HepG2 (cell line): ENCODE data around the gene CFAP73.

Experiments
- BHLHE40 ChIP-seq: IDR thresholded peaks from 2 replicates; pipeline ENCODE4 v1.6.1; 2011; ENCODE audit warnings: low read length, improper control_type of control experiment
- CTCF ChIP-seq: sonication (generic); formaldehyde crosslinking; IDR thresholded peaks from 2 replicates; pipeline ENCODE4 v1.5.0; 2020; ENCODE audit warnings: mild to moderate bottlenecking, missing genetic modification reagents, moderate library complexity
- GPBP1L1 ChIP-seq: sonication (generic); formaldehyde crosslinking; IDR thresholded peaks from 2 replicates; pipeline ENCODE4 v1.5.0; 2020; ENCODE audit warnings: mild to moderate bottlenecking, missing genetic modification reagents
- KLF12 ChIP-seq: sonication (generic); formaldehyde crosslinking; IDR thresholded peaks from 2 replicates; pipeline ENCODE4 v1.4.0; 2020; ENCODE audit warnings: missing genetic modification reagents, borderline replicate concordance
- KLF15 ChIP-seq: sonication (generic); formaldehyde crosslinking; IDR thresholded peaks from 2 replicates; pipeline ENCODE4 v1.8.1; 2023; ENCODE audit warnings: borderline replicate concordance, mild to moderate bottlenecking, inconsistent platforms, missing genetic modification reagents, mixed read lengths
- MBNL3 ChIP-seq: fragments of 250-450 bp; sonication (Bioruptor Pico); conservative IDR thresholded peaks from 2 replicates; pipeline ENCODE4 v1.8.0; 2022; ENCODE audit warnings: mild to moderate bottlenecking, inconsistent platforms
- NFIC ChIP-seq: IDR thresholded peaks from 2 replicates; pipeline ENCODE4 v1.6.1; 2012; ENCODE audit warnings: mild to moderate bottlenecking, low read length, inconsistent platforms
- NR2F6 ChIP-seq, 2 experiments: IDR thresholded peaks; 2 replicates each; pipeline ENCODE4 v1.6.1; 2016; ENCODE audit warnings: antibody characterized with exemption in 1 of 2, mild to moderate bottlenecking in 1 of 2
- SMAD3 ChIP-seq: sonication (generic); formaldehyde crosslinking; IDR thresholded peaks from 2 replicates; pipeline ENCODE4 v1.4.0; 2020; ENCODE audit warnings: missing genetic modification reagents
- TFDP2 ChIP-seq: sonication (generic); formaldehyde crosslinking; IDR thresholded peaks from 2 replicates; pipeline ENCODE4 v1.4.0; 2020; ENCODE audit warnings: missing genetic modification reagents
- THYN1 ChIP-seq: sonication (generic); formaldehyde crosslinking; IDR thresholded peaks from 2 replicates; pipeline ENCODE4 v1.8.1; 2023; ENCODE audit warnings: low read depth, mild to moderate bottlenecking, moderate library complexity, missing genetic modification reagents, borderline replicate concordance
- ZNF839 ChIP-seq: sonication (generic); formaldehyde crosslinking; IDR thresholded peaks from 2 replicates; pipeline ENCODE4 v1.4.0; 2020; ENCODE audit warnings: missing genetic modification reagents, mild to moderate bottlenecking, borderline replicate concordance

- TF ChIP-seq CTCF (CRISPR knock-in tag), result no peak
- no peak for TF ChIP-seq KLF15
- TF ChIP-seq MBNL3 (CRISPR knock-in tag), result no peak
- no peak for TF ChIP-seq NFIC
- TF ChIP-seq SMAD3, result no peak
- TF ChIP-seq ZNF839 (CRISPR knock-in tag), result no peak
- TF ChIP-seq KLF12 (CRISPR knock-in tag), result no peak
- no peak for TF ChIP-seq THYN1 (CRISPR knock-in tag)
- no peak for TF ChIP-seq NR2F6 (IDR thresholded peaks at IDR 0.05)
- no peak for TF ChIP-seq NR2F6 (CRISPR knock-in tag; IDR thresholded peaks at IDR 0.05)
- no peak for TF ChIP-seq BHLHE40
- no peak for TF ChIP-seq TFDP2 (CRISPR knock-in tag)
- no peak for TF ChIP-seq GPBP1L1 (CRISPR knock-in tag)
Measured at GRCh38 chr12:113164014-113164413, 14.5 kb downstream of the CFAP73 start.
